Bone marrow (tissue), 2 donors: Measurements from ENCODE around the gene SLC51A.
A peak's percentile ranks its signal among the peaks of the same experiment; 100 is the strongest.
"Not testable (repeated sequence)": the region's sequence is repeated elsewhere in the genome, so short reads cannot be mapped to it uniquely, and the experiment has no call there.

Experiments used
- DNase-seq, 2 donors: peaks; one replicate each; lab custom pipeline; 2025; lab: John Stamatoyannopoulos, UW

Gene SLC51A

DNA sequence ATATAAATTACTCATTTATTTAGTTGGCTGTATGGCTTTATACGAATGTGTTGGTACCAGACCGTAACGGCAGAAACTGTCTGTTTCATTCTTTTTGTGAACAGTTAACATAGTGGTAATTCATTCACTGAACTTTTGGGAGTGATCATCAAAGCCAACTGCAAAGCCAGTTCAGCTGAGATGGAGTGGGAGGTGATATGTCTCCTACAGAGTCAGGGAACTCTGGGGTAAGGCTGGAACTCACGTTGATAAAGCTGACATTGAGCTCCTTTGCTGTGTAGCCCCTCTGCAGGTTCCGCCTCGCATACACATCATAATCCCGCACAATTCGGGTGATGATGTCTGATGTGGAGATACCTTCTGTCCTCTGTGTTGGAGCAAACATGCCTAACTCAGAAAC is 25.4 kb downstream of the SLC51A start:
- no peak for DNase-seq

GRCh38 chr3:196244166-196244565 is 27.8 kb downstream of the SLC51A start:
- not testable (repeated sequence) for DNase-seq

DNA sequence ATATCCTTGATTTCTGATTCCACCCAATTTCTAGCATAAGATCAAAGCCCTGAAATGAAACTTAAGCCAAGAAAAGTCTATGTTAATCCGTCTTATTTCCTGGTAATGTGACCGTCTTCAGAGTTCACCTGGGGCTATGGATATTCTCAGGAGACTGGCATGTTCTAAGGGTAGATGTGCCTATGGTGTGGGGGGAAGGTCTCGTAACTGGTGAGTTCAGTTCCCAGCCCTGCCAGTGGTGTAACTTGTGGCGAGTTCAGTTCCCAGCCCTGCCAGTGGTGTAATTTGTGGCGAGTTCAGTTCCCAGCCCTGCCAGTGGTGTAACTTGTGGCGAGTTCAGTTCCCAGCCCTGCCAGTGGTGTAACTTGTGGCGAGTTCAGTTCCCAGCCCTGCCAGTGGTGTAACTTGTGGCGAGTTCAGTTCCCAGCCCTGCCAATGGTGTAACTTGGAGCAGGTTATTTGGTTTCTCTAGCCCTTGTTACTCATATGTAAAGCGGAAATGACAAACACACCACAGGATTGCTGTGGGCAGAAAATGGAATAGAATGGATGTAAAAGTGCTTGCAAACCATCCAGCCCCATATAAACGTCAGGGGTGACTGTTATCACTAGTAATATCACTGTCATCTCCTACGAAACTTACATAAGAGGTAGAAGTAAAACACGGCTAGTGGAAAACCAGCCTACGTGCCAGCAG is 30.4 kb downstream of the SLC51A start:
- DNase-seq: no peak

DNA sequence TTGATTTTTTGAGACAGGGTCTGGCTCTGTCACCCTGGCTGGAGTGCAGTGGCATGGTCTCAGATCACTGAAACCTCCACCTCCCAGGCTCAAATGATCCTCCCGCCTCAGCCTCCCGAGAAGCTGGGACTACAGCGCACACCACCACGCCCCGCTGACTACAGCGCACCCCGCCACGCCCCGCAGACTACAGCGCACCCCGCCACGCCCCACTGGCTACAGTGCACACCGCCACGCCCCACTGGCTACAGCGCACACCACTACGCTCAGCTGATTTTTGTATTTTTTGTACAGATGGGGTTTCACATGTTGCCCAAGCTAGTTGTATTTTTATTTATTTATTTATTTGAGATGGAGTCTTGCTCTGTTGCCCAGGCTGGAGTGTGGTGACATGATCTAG is 35.6 kb downstream of the SLC51A start:
- DNase-seq: no peak

DNA sequence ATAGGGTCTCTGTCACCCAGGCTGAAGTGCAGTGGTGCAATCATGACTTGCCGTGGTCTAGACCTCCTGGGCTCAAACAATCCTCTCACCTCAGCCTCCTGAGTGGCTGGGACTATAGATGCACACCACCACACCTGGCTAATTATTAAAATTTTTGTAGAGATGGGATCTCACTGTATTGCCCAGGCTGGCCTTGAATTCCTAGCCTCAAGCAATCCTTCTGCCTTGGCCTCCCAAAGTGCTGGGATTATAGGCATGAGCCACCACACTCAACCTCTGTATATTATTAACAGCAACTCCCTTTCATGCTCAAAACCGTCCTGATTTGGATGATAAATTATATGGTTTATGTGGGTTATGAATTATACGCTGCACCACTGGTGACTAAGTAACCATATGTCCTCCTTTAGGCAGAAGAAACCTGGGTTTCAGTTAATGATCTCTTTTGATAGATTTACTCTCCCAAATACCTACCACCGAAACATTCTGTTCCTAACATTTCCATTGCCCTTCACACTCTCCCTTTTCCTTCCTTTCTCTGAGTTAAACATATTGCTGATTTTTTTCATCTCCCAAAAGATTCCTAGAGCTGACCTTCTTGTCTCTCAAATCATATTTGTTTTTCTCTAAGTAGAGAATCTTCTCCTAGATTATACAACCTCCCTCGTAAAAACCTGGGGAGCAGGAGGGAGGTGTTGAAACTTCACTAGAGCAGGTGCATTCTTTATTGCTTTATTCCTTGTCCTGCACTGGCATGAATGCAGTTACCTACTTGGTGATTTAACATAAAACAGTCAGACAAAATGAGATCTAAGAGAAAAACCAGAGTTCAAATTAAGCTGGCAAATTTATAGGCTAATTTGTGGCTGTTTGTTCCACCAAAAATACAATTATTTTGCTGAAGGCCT is 38.3 kb downstream of the SLC51A start:
- DNase-seq: no peak

GRCh38 chr3:196255776-196256175 is 39.4 kb downstream of the SLC51A start:
- DNase-seq: no peak

DNA sequence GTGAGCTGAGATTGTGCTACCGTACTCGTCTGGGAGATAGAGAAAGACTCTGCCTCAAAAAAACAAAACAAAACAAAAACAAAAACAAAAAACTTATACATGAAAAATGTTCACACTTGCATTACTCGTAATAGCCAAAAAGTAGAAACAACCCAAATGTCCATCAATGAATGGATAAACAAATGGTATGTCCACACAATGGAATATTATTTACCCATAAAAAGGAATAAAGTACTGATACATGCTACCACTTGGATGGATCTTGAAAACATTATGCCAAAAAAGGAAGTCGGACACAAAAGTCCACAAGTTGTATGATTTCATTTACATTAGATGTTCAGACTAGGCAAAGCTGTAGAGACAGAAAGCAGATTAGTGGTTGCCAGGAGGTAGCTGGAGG is 44.5 kb downstream of the SLC51A start:
- DNase-seq: no peak

- DNase-seq: no peak
Measured at GRCh38 chr3:196263819-196264218, 47.5 kb downstream of the SLC51A start.

DNA sequence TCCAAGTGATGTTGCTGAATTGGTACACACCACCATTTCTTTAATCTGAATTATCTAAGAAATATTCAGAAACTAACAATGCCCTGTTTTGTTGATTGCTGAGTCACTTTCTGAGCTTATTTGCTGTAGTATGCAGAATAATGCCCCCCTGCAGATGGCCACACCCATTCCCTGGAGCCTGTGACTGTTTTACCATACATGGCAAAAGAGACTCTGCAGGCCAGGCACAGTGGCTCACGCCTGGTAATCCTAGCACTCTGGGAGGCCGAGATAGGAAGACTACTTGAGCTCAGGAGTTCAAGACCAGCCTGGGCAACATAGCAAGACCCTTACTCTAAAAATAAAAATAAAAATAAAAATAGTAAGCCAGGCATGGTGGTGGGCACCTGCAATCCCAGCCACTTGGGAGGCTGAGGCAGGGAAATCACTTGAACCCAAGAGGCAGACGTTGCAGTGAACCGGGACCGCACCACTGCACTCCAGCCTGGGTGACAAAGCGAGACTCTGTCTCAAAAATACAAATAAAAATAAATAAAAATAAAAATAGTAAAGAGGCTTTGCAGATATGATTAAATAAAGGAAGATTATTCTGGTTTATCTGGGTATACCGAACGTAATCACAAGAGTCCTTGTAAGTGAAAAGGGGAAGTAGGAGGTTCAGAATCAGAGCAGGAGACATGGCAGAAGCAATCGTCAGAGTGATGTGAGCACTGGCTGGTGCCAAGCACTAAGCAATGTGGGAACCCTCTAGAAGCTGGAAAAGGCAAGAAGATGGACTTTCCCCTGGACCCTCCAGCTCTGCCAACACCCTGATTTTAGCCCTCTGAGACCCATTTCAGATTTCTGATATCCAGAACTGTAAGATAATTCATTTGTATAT is 52.2 kb downstream of the SLC51A start:
- peak in 1 of 2 donors; percentile 13 for DNase-seq

DNA sequence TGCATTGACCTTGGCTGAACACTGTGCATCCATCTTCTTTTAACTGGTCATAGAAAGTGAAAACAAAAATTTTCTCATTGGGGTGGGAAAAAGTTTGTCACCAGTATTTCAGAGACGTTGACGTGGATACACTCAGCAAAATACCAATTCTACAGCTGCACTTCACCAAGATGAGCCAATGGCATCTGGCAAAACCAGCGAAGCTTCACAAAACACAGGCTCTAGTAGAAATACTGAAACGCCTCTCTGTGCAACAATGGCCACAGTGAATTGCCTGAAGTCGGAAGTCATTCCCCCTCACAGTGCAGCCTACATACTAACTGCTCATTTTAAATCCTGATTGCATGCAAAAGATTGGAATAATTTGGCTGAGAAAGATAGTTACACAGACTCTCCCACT is 54.2 kb downstream of the SLC51A start:
- no peak for DNase-seq

GRCh38 chr3:196272826-196273225 is 56.5 kb downstream of the SLC51A start:
- no peak for DNase-seq

DNA sequence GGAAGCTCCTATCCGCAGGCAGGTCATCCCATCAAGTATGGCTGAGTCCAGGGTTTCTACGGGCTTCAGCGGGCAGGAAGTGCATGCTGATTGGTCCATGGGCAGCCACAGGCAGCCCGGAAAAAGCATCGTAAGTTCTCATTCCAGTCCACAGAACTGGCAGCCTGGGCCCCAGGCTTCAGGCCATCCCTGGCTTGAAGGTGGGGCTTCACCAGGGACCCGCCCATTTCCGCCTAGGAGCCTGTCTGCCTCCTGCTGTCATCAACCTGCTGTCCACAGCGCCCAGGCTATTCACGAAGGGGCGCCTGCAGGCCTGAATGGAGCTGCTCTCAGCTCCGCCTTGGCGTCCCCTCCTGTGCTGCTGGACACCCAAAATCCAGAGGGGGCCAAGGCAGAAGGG is 57.3 kb downstream of the SLC51A start:
- no peak for DNase-seq

DNA sequence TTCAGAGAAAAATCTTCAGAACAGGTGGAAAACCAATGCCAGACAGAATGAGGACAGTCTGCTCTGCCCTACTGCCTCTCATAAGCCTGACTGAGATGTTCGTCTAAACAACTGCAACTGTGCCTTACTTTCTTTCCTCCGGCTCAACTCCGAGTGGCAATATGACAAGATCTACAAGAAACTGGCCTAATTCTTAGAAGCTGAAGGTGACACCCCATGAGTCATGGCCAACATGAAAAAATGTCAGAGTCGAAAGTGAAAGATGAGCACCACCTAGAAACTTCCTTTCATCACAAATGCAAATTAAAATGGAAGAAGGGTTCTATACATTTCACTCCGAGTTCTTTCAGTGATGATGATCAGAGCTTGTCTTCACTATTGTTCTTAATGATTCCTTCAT is 58.3 kb downstream of the SLC51A start:
- no peak for DNase-seq

DNA sequence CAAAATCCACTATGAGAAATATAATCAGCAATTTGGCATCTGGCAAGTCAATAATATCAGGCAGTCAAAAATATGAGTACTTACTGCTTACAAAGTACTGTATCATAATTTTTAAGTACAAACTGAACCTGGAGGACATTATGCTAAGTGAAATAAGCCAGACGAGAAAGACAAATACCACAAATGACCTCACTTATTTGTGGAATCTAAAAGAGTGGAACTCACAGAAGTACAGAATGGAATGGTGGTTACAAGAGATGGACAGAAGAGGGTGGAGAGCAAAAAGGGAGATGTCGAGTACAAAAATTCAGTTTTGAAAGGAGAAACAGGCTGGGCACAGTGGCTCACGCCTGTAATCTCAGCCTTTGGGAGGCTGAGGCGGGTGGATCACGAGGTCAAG is 58.8 kb downstream of the SLC51A start:
- no peak for DNase-seq

GRCh38 chr3:196280689-196281440 is 64.5 kb downstream of the SLC51A start:
- DNase-seq: no peak

DNA sequence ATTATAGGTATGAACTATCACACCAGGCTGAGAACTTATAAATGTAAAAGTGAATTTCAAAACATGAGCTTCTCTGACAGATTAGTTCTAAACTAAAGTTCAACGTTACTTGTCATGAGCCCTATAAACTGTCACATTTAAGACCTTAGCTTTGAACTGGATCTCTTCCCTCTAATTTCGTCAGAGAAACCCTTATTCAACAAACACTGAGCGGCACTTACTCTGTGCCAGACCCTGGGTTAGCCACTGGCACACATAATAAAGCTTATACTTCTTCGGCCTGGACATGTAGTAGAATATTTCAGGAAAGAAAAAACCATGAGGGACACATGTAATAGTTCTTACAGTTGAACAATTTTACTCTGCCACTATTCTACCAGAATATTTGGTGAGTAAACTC is 65.6 kb downstream of the SLC51A start:
- DNase-seq: no peak
